ENCODE measurements around the gene ADAMTSL3. TPM values are rescaled to one million over a fixed set of nuclear protein-coding genes. Genes with fewer than 3 reads are reported as not detected.

The ADAMTSL3 gene
- polyA plus RNA-seq, 4 donors, result 2.7 to 5.4 (median 3.8) TPM

DNA sequence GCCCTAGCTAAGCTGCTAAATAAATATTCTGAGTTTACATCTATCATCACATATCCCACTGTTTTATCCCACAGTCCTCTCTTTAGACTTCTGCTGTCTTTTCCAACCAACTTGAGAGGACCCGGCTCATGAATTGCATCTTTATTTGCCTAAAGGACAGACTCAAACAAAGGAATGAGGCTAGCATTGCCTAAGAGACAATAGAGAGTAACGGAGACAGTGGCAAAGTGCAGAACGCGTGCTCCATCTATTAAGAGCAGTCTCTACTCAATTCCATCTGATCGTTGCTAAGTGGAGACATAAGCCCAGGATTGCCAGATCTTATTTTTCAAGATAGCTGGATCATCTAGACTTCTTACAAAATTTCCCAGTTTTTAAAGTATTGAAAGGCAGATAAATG lies 2.3 kb downstream of the ADAMTSL3 start:
- no peak for DNase-seq (ENCODE audit: low read depth in 4 of 4, low spot score in 2 of 4)

GRCh38 chr15:83656943-83657528 lies 3.1 kb downstream of the ADAMTSL3 start:
- no peak for DNase-seq (ENCODE audit: low read depth in 4 of 4, low spot score in 2 of 4)

DNA sequence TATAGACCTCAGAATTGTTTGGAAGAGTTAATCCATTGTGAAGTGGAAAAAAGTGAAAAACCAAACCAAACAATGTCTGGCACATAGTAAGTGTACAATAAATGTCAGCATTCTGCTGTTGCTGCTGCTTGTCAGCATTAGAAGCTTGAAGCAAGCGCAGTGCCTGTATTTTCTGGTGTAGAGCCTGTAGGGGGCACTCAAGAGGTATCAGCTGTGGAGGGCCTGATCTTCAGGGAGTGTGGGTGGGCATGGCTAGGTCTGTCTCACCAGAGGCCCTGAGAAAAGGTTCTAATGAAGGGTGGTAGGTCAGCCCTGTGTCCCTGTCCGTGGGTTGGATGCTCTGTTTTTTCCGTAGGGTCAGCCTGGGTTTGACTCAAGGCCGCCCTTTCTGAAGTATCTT lies 3.6 kb downstream of the ADAMTSL3 start:
- DNase-seq (ENCODE audit: low read depth in 4 of 4, low spot score in 2 of 4), result no peak

DNA sequence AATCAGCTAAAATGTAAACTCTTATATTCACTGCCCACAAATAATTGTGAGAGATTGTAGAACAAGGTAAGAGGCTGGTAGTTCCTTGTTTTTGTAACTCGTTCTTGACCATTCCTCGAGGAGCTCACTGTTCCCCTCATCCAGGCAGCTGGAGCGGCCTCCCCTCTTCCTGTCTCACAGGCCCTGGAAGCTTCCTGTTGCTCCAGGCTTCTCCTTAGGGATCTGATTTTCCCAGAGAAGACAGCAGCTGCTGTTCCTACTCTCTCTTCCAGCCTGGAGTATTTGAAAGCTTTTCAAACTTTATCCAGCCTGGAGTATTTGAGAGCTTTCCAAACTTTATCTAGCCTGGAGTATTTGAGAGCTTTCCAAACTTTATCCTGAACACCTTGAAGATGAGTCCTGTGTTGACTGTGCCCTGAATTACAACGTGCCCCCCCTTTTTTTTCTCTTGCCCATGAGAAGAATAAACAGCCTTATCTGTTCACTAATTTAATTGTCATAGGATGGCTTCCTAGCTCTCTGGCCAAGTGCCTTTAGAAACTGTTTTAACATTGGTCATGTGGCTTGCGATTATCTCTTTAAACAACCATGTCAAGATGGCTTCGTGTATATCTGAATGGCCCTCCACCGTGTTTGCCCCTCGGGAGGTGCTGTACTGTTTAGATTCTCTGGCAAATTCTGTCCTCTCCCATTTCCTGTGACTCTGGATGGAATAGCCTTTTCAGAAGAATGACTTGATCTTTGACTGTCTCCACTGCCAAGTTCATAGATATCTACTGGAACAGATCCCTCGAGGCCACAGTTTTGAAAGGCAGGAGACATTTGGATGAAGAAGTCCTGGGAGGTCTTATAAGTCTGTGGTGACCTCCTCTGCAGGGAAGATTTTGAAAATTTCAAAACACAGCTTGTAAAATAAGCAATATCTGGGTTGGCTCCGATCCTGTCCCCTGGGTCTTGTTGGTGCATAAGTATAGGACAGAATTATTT lies 4.8 kb downstream of the ADAMTSL3 start:
- DNase-seq (ENCODE audit: low read depth in 4 of 4, low spot score in 2 of 4), result no peak

- DNase-seq (ENCODE audit: low read depth in 4 of 4, low spot score in 2 of 4), result no peak
Measured at GRCh38 chr15:83659417-83659812, 5.5 kb downstream of the ADAMTSL3 start.

GRCh38 chr15:83665480-83665879 lies 11.6 kb downstream of the ADAMTSL3 start:
- DNase-seq (ENCODE audit: low read depth in 4 of 4, low spot score in 2 of 4), result no peak

- no peak for DNase-seq (ENCODE audit: low read depth in 4 of 4, low spot score in 2 of 4)
Measured at GRCh38 chr15:83670672-83671229, 16.8 kb downstream of the ADAMTSL3 start.

GRCh38 chr15:83671603-83672002 lies 17.7 kb downstream of the ADAMTSL3 start:
- no peak for DNase-seq (ENCODE audit: low read depth in 4 of 4, low spot score in 2 of 4)

DNA sequence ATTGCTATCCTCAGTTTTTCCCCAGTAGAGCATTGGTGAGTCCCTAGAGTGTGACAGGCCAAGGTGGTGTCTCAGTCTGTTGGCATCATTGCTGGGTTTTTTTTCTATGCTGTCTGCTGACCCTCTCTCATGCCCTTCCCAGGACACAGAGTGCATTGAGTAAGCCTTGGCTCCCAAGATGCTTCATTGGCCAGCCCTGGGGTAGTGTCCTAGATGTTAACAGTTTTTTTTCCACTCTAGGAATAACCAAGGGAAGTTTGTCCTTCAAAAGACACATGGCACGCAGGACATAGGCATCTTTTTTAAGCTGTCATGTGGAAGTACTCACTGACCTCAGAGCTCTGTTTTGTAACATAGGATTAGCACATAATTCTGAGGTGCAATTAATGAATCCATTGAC lies 19.5 kb downstream of the ADAMTSL3 start:
- DNase-seq (ENCODE audit: low read depth in 4 of 4, low spot score in 2 of 4), result no peak

DNA sequence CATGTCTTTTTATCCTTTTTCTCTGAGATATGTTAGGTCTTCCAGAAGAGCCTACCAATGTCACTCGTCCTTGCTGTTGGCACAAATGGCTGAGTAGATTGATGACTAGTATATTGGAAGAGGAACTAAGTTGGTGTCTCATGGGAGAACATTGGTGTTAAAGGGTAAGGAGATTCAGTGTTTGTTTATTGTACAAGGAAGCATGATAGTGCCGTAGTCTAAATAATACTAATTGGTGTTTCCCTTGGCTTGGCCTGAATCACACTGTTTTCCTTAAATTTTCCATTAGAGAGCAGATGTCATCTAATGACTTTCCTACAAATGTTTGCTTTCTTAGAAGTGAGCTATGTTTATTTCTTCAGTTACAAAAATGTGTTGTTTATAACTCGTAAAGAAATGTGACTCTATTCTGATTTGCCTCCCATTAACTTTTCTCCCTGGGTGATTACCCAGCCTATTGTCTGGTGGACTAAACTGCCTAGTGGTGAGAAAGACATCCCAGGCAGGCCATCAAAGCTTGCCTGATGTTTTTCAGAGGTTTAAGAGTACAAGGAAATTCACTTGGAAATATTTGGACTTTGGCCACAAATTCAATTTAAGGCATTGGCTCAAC lies 28.7 kb downstream of the ADAMTSL3 start:
- DNase-seq (ENCODE audit: low read depth in 4 of 4, low spot score in 2 of 4), result no peak

DNA sequence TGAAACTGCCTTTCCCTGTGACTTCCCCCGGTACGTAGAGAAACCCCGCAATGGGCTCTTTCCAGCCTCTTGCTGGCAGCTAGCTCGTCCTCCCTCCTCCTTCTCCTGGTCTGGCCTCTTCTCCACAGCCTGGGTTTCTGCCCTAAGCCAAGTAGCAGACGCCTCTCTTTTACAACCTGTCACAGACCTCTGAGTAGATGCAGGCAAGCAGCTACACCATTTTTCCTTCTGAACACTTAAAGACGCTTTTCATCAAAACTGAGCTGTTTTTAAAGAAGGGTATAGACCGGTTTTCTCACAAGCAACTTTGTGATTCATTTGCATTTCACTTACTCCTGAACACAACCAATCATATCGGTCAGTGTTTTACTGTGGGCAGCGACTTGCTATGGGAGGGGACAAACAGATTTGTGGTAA lies 32.0 kb downstream of the ADAMTSL3 start:
- no peak for DNase-seq (ENCODE audit: low read depth in 4 of 4, low spot score in 2 of 4)

GRCh38 chr15:83688201-83688600 lies 34.3 kb downstream of the ADAMTSL3 start:
- no peak for DNase-seq (ENCODE audit: low read depth in 4 of 4, low spot score in 2 of 4)

- DNase-seq (ENCODE audit: low read depth in 4 of 4, low spot score in 2 of 4), result no peak
Measured at GRCh38 chr15:83690676-83691075, 36.8 kb downstream of the ADAMTSL3 start.

- no peak for DNase-seq (ENCODE audit: low read depth in 4 of 4, low spot score in 2 of 4)
Measured at GRCh38 chr15:83692746-83693581, 39.0 kb downstream of the ADAMTSL3 start.

- no peak for DNase-seq (ENCODE audit: low read depth in 4 of 4, low spot score in 2 of 4)
Measured at GRCh38 chr15:83694015-83694414, 40.1 kb downstream of the ADAMTSL3 start.

- no peak for DNase-seq (ENCODE audit: low read depth in 4 of 4, low spot score in 2 of 4)
Measured at GRCh38 chr15:83694536-83694935, 40.6 kb downstream of the ADAMTSL3 start.

- no peak for DNase-seq (ENCODE audit: low read depth in 4 of 4, low spot score in 2 of 4)
Measured at GRCh38 chr15:83695246-83695645, 41.3 kb downstream of the ADAMTSL3 start.

- DNase-seq (ENCODE audit: low read depth in 4 of 4, low spot score in 2 of 4), result no peak
Measured at GRCh38 chr15:83695901-83696425, 42.0 kb downstream of the ADAMTSL3 start.

- DNase-seq (ENCODE audit: low read depth in 4 of 4, low spot score in 2 of 4), result no peak
Measured at GRCh38 chr15:83697716-83698115, 43.8 kb downstream of the ADAMTSL3 start.

GRCh38 chr15:83698294-83698693 lies 44.4 kb downstream of the ADAMTSL3 start:
- no peak for DNase-seq (ENCODE audit: low read depth in 4 of 4, low spot score in 2 of 4)
